Measurements from ENCODE around the gene ARX.

ARX gene

GRCh38 chrX:25048178-25048577 lies 32.4 kb upstream of the ARX start:
- H3K56ac ChIP-seq (ENCODE audit: low read length): no peak overlapping the region
- no peaks in the 10 kb centered on the region for H3K79me1 ChIP-seq (ENCODE audit: low read length)
- H3K79me2 ChIP-seq (ENCODE audit: control insufficient read depth, insufficient read depth, low read length): no peaks in the 10 kb centered on the region
- H3K4ac ChIP-seq (ENCODE audit: low read depth, low read length): no peak overlapping the region
- H3K4me2 ChIP-seq (ENCODE audit: low read length): no peak overlapping the region
- H3K27me3 ChIP-seq (ENCODE audit: insufficient read depth, low read length, poor library complexity): no peaks in the 10 kb centered on the region
- H3K4me3 ChIP-seq (ENCODE audit: low read length): no peak overlapping the region
- H3K23ac ChIP-seq (ENCODE audit: low read length): no peak overlapping the region
- no peak overlapping the region for H2BK5ac ChIP-seq (ENCODE audit: low read length)
- no peak overlapping the region for H3K18ac ChIP-seq (ENCODE audit: low read length)
- H3K36me3 ChIP-seq (ENCODE audit: control insufficient read depth, insufficient read depth, low read length): no peaks in the 10 kb centered on the region
- H2AK5ac ChIP-seq (ENCODE audit: low read length): no peak overlapping the region
- no peak overlapping the region for H4K5ac ChIP-seq (ENCODE audit: low read length)
- no peaks in the 10 kb centered on the region for H3K4me1 ChIP-seq (ENCODE audit: control insufficient read depth, low read depth, low read length)
- no peak overlapping the region for H2BK120ac ChIP-seq (ENCODE audit: low read depth, low read length)
- no peak overlapping the region for H4K8ac ChIP-seq (ENCODE audit: low read depth, low read length)
- no peak overlapping the region for H3K27ac ChIP-seq (ENCODE audit: low read depth, low read length)
- no CpG with 5 or more reads among the region's 7 CpGs for WGBS (ENCODE audit: extremely low coverage, insufficient coverage, low lambda C conversion rate)
- H3K9ac ChIP-seq (ENCODE audit: low read length): no peak overlapping the region
- no peak for DNase-seq
- no peak overlapping the region for H2BK15ac ChIP-seq (replicated peaks; ENCODE audit: low read depth)

GRCh38 chrX:25043192-25043591 lies 27.4 kb upstream of the ARX start:
- H3K27me3 ChIP-seq (ENCODE audit: insufficient read depth, low read length, poor library complexity): no peaks in the 10 kb centered on the region
- H3K4me2 ChIP-seq (ENCODE audit: low read length): no peak overlapping the region

GRCh38 chrX:25039036-25039435 lies 23.3 kb upstream of the ARX start:
- H3K9ac ChIP-seq (ENCODE audit: low read length): no peak overlapping the region
- H3K4ac ChIP-seq (ENCODE audit: low read depth, low read length): no peak overlapping the region
- no CpG with 5 or more reads among the region's 10 CpGs for WGBS (ENCODE audit: extremely low coverage, insufficient coverage, low lambda C conversion rate)
- H2BK15ac ChIP-seq (replicated peaks; ENCODE audit: low read depth): no peak overlapping the region
- no peaks in the 10 kb centered on the region for H3K4me1 ChIP-seq (ENCODE audit: control insufficient read depth, low read depth, low read length)
- H3K23ac ChIP-seq (ENCODE audit: low read length): no peak overlapping the region
- H4K8ac ChIP-seq (ENCODE audit: low read depth, low read length): no peak overlapping the region
- no peak overlapping the region for H3K4me3 ChIP-seq (ENCODE audit: low read length)
- H3K27ac ChIP-seq (ENCODE audit: low read depth, low read length): no peak overlapping the region
- DNase-seq: no peak
- no peaks in the 10 kb centered on the region for H3K27me3 ChIP-seq (ENCODE audit: insufficient read depth, low read length, poor library complexity)
- H2AK5ac ChIP-seq (ENCODE audit: low read length): no peak overlapping the region
- H3K79me1 ChIP-seq (ENCODE audit: low read length): no peaks in the 10 kb centered on the region
- H3K36me3 ChIP-seq (ENCODE audit: control insufficient read depth, insufficient read depth, low read length): no peaks in the 10 kb centered on the region
- H2BK5ac ChIP-seq (ENCODE audit: low read length): no peak overlapping the region
- no peaks in the 10 kb centered on the region for H3K79me2 ChIP-seq (ENCODE audit: control insufficient read depth, insufficient read depth, low read length)
- H3K4me2 ChIP-seq (ENCODE audit: low read length): no peak overlapping the region
- no peak overlapping the region for H3K56ac ChIP-seq (ENCODE audit: low read length)
- H2BK120ac ChIP-seq (ENCODE audit: low read depth, low read length): no peak overlapping the region
- H3K18ac ChIP-seq (ENCODE audit: low read length): no peak overlapping the region
- no peak overlapping the region for H4K5ac ChIP-seq (ENCODE audit: low read length)

More at GRCh38 chrX:25043192-25043591, 27.4 kb upstream of the ARX start:
- Histone ChIP-seq H2BK120ac (ENCODE audit: low read depth, low read length) (no peak overlapping the region), H3K9ac (ENCODE audit: low read length) (no peak overlapping the region), H4K5ac (ENCODE audit: low read length) (no peak overlapping the region), H3K79me2 (ENCODE audit: control insufficient read depth, insufficient read depth, low read length) (no peaks in the 10 kb centered on the region), H2BK5ac (ENCODE audit: low read length) (no peak overlapping the region), H2AK5ac (ENCODE audit: low read length) (no peak overlapping the region), H3K4me1 (ENCODE audit: control insufficient read depth, low read depth, low read length) (no peaks in the 10 kb centered on the region), H3K56ac (ENCODE audit: low read length) (no peak overlapping the region), H3K18ac (ENCODE audit: low read length) (no peak overlapping the region), H2BK15ac (replicated peaks; ENCODE audit: low read depth) (no peak overlapping the region), H4K8ac (ENCODE audit: low read depth, low read length) (no peak overlapping the region), H3K23ac (ENCODE audit: low read length) (no peak overlapping the region), H3K4ac (ENCODE audit: low read depth, low read length) (no peak overlapping the region), H3K27ac (ENCODE audit: low read depth, low read length) (no peak overlapping the region), H3K4me3 (ENCODE audit: low read length) (no peak overlapping the region), H3K36me3 (ENCODE audit: control insufficient read depth, insufficient read depth, low read length) (no peaks in the 10 kb centered on the region), H3K79me1 (ENCODE audit: low read length) (no peaks in the 10 kb centered on the region)
- no CpG with 5 or more reads among the region's 1 CpG for WGBS (ENCODE audit: extremely low coverage, insufficient coverage, low lambda C conversion rate)
- no peak for DNase-seq

- Histone ChIP-seq H2BK120ac (ENCODE audit: low read depth, low read length) (no peak overlapping the region), H3K79me2 (ENCODE audit: control insufficient read depth, insufficient read depth, low read length) (no peaks in the 10 kb centered on the region), H3K4me2 (ENCODE audit: low read length) (no peak overlapping the region), H3K27me3 (ENCODE audit: insufficient read depth, low read length, poor library complexity) (no peaks in the 10 kb centered on the region), H2BK5ac (ENCODE audit: low read length) (no peak overlapping the region), H3K4me3 (ENCODE audit: low read length) (no peak overlapping the region), H3K56ac (ENCODE audit: low read length) (no peak overlapping the region), H4K5ac (ENCODE audit: low read length) (no peak overlapping the region), H2BK15ac (replicated peaks; ENCODE audit: low read depth) (no peak overlapping the region), H3K9ac (ENCODE audit: low read length) (no peak overlapping the region), H3K36me3 (ENCODE audit: control insufficient read depth, insufficient read depth, low read length) (no peaks in the 10 kb centered on the region), H3K79me1 (ENCODE audit: low read length) (no peaks in the 10 kb centered on the region), H4K8ac (ENCODE audit: low read depth, low read length) (no peak overlapping the region), H3K18ac (ENCODE audit: low read length) (no peak overlapping the region), H3K27ac (ENCODE audit: low read depth, low read length) (no peak overlapping the region), H3K4me1 (ENCODE audit: control insufficient read depth, low read depth, low read length) (no peaks in the 10 kb centered on the region), H3K23ac (ENCODE audit: low read length) (no peak overlapping the region), H3K4ac (ENCODE audit: low read depth, low read length) (no peak overlapping the region), H2AK5ac (ENCODE audit: low read length) (no peak overlapping the region)
- DNase-seq: peak; percentile 68
- no CpG with 5 or more reads among the region's 3 CpGs for WGBS (ENCODE audit: extremely low coverage, insufficient coverage, low lambda C conversion rate)
These were observed 19.1 kb upstream of the ARX start for GRCh38 chrX:25034889-25035288.

GRCh38 chrX:25029288-25029825 lies 13.6 kb upstream of the ARX start:
- Histone ChIP-seq H3K27ac (ENCODE audit: low read depth, low read length) (no peak overlapping the region), H3K4me1 (ENCODE audit: control insufficient read depth, low read depth, low read length) (no peaks in the 10 kb centered on the region), H3K4me3 (ENCODE audit: low read length) (no peak overlapping the region), H2BK15ac (replicated peaks; ENCODE audit: low read depth) (no peak overlapping the region), H3K79me2 (ENCODE audit: control insufficient read depth, insufficient read depth, low read length) (no peaks in the 10 kb centered on the region), H3K4me2 (ENCODE audit: low read length) (no peak overlapping the region), H3K18ac (ENCODE audit: low read length) (no peak overlapping the region), H2BK5ac (ENCODE audit: low read length) (no peak overlapping the region), H3K56ac (ENCODE audit: low read length) (no peak overlapping the region), H2AK5ac (ENCODE audit: low read length) (no peak overlapping the region), H3K79me1 (ENCODE audit: low read length) (no peaks in the 10 kb centered on the region), H3K36me3 (ENCODE audit: control insufficient read depth, insufficient read depth, low read length) (no peaks in the 10 kb centered on the region), H4K5ac (ENCODE audit: low read length) (no peak overlapping the region), H3K27me3 (ENCODE audit: insufficient read depth, low read length, poor library complexity) (no peaks in the 10 kb centered on the region), H3K9ac (ENCODE audit: low read length) (no peak overlapping the region), H2BK120ac (ENCODE audit: low read depth, low read length) (no peak overlapping the region), H4K8ac (ENCODE audit: low read depth, low read length) (no peak overlapping the region), H3K4ac (ENCODE audit: low read depth, low read length) (no peak overlapping the region), H3K23ac (ENCODE audit: low read length) (no peak overlapping the region)
- no peak for DNase-seq
- no CpG with 5 or more reads among the region's 16 CpGs for WGBS (ENCODE audit: extremely low coverage, insufficient coverage, low lambda C conversion rate)

- Histone ChIP-seq H3K4me1 (ENCODE audit: control insufficient read depth, low read depth, low read length) (no peaks in the 10 kb centered on the region), H4K8ac (ENCODE audit: low read depth, low read length) (no peak overlapping the region), H3K79me1 (ENCODE audit: low read length) (no peaks in the 10 kb centered on the region), H3K18ac (ENCODE audit: low read length) (no peak overlapping the region), H3K4me3 (ENCODE audit: low read length) (no peak overlapping the region), H3K27ac (ENCODE audit: low read depth, low read length) (no peak overlapping the region), H3K36me3 (ENCODE audit: control insufficient read depth, insufficient read depth, low read length) (no peaks in the 10 kb centered on the region), H3K4ac (ENCODE audit: low read depth, low read length) (no peak overlapping the region), H3K79me2 (ENCODE audit: control insufficient read depth, insufficient read depth, low read length) (no peaks in the 10 kb centered on the region), H2BK5ac (ENCODE audit: low read length) (no peak overlapping the region), H2BK15ac (replicated peaks; ENCODE audit: low read depth) (no peak overlapping the region), H3K23ac (ENCODE audit: low read length) (no peak overlapping the region), H3K56ac (ENCODE audit: low read length) (no peak overlapping the region), H4K5ac (ENCODE audit: low read length) (no peak overlapping the region), H3K27me3 (ENCODE audit: insufficient read depth, low read length, poor library complexity) (no peaks in the 10 kb centered on the region), H3K4me2 (ENCODE audit: low read length) (no peak overlapping the region), H3K9ac (ENCODE audit: low read length) (no peak overlapping the region), H2BK120ac (ENCODE audit: low read depth, low read length) (no peak overlapping the region), H2AK5ac (ENCODE audit: low read length) (no peak overlapping the region)
- no CpG with 5 or more reads among the region's 7 CpGs for WGBS (ENCODE audit: extremely low coverage, insufficient coverage, low lambda C conversion rate)
- no peak for DNase-seq
These were observed 13.0 kb upstream of the ARX start for GRCh38 chrX:25028726-25029125.
